K562 (cell line): ENCODE measurements around the gene LPIN3. TPM values are rescaled to one million over a fixed set of nuclear protein-coding genes. Genes with fewer than 3 reads are reported as not detected.

Source experiments
- ATAC-seq: fragments of 200-7000 bp; cut with Tn5 transposase; 3 replicates; pipeline ENCODE4 v1.9.1; 2020; ENCODE audit warnings: moderate library complexity
- BruUV-seq: library from RNA; stranded (reverse); fragments of 400-500 nt; replicated peaks from 2 replicates; lab custom pipeline; 2021; lab: Mats Ljungman, UMichigan
- CTCF ChIA-PET: fragments of 300-600 bp; formaldehyde crosslinking; extraction: SDS; loops from one replicate; lab custom pipeline; 2021; ENCODE audit warnings: low intra/inter-chr PET ratio; lab: Yijun Ruan, JAX
- POLR2A ChIA-PET: fragments of 300-600, 350-650 bp; sonication (Branson Sonifier 250); formaldehyde crosslinking; extraction: SDS; loops from one replicate; lab custom pipeline; 2021; ENCODE audit warnings: antibody characterized with exemption, inconsistent platforms; lab: Yijun Ruan, JAX
- DNase-seq, 4 experiments: peaks; one replicate each; pipeline versions ENCODE4 v3.0.0 to v3.0.0-alpha.2; 2011 to 2018; ENCODE audit warnings: low spot score in 3 of 4, mixed read lengths in 3 of 4; ENCODE audit errors: extremely low read depth in 1 of 4
- FAIRE-seq: peaks from 2 replicates; lab custom pipeline; 2011; peaks lifted over from hg19 to GRCh38; lab: Jason Lieb, UNC
- H2AFZ ChIP-seq: 2 replicates; pipeline ENCODE4 v1.6.0; 2011; ENCODE audit warnings: low read depth, low read length, control low read depth, inconsistent platforms
- H3K27ac ChIP-seq: fragments of 200-600 bp; 3 replicates; pipeline ENCODE4 v1.8.0; 2011; ENCODE audit warnings: low read depth, mild to moderate bottlenecking, control low read depth, inconsistent platforms, low read length, moderate library complexity, mixed read lengths; ENCODE audit errors: extremely low read depth
- H3K27me3 ChIP-seq, 2 experiments: fragments of 300-600 bp in 1 of 2; 2 replicates in 1 of 2; 3 replicates in 1 of 2; pipeline versions ENCODE4 v1.6.0 to v1.8.0; 2011; ENCODE audit warnings: inconsistent platforms in 2 of 2, low read length in 2 of 2, mild to moderate bottlenecking in 1 of 2, mixed read lengths in 1 of 2, moderate library complexity in 1 of 2; ENCODE audit not compliant: control insufficient read depth in 2 of 2, insufficient read depth in 2 of 2
- H3K36me3 ChIP-seq: fragments of 300-600 bp; 3 replicates; pipeline ENCODE4 v1.8.0; 2011; ENCODE audit warnings: mild to moderate bottlenecking, low read length, inconsistent platforms; ENCODE audit not compliant: control insufficient read depth, insufficient read depth
- H3K4me1 ChIP-seq, 2 experiments: fragments of 200-600 bp in 1 of 2; replicated peaks in 1 of 2; 2 replicates in 1 of 2; 3 replicates in 1 of 2; pipeline versions ENCODE4 v1.5.1 to v1.8.0; 2011; ENCODE audit warnings: inconsistent platforms in 2 of 2, low read length in 2 of 2, mild to moderate bottlenecking in 1 of 2, mixed read lengths in 1 of 2, moderate library complexity in 1 of 2; ENCODE audit not compliant: control insufficient read depth in 2 of 2, insufficient read depth in 2 of 2
- H3K4me2 ChIP-seq: 2 replicates; pipeline ENCODE4 v1.6.1; 2011; ENCODE audit warnings: low read length, control low read depth, inconsistent platforms, mixed read lengths; ENCODE audit not compliant: insufficient read depth
- H3K4me3 ChIP-seq: fragments of 200-600 bp; sonication (generic), shearing (Covaris generic); 2 replicates; pipeline ENCODE4 v1.5.1; 2016; ENCODE audit warnings: control low read depth, inconsistent platforms
- H3K79me2 ChIP-seq: fragments of 200-600 bp; 3 replicates; pipeline ENCODE4 v1.8.0; 2011; ENCODE audit warnings: low read length, inconsistent platforms; ENCODE audit not compliant: control insufficient read depth, insufficient read depth
- H3K9ac ChIP-seq, 2 experiments: 2 replicates each; pipeline versions ENCODE4 v1.6.0 to v1.6.1; 2011; ENCODE audit warnings: low read depth in 2 of 2, low read length in 2 of 2, control low read depth in 1 of 2, inconsistent platforms in 1 of 2, mild to moderate bottlenecking in 1 of 2, mixed read lengths in 1 of 2; ENCODE audit not compliant: insufficient read depth in 1 of 2
- H3K9me1 ChIP-seq: one replicate; pipeline ENCODE4 v1.6.0; 2011; ENCODE audit warnings: inconsistent platforms, mild to moderate bottlenecking, low read length, moderate library complexity; ENCODE audit not compliant: control insufficient read depth, insufficient read depth
- H3K9me3 ChIP-seq: replicated peaks from 2 replicates; pipeline ENCODE4 v1.5.1; 2011; ENCODE audit warnings: low read depth, low read length, inconsistent platforms; ENCODE audit not compliant: control insufficient read depth, insufficient read depth
- H4K20me1 ChIP-seq: replicated peaks from 2 replicates; pipeline ENCODE4 v1.6.1; 2011; ENCODE audit warnings: low read length, inconsistent platforms, mixed read lengths; ENCODE audit not compliant: control insufficient read depth, insufficient read depth
- ATF1 ChIP-seq, 2 experiments: fragments of 450-650 bp in 1 of 2; IDR thresholded peaks; 2 replicates each; pipeline ENCODE4 v1.6.1; 2016; ENCODE audit warnings: missing compliant biosample characterization in 1 of 2, missing genetic modification characterization in 1 of 2
- ATF7 ChIP-seq: fragments of 450-650 bp; IDR thresholded peaks from 2 replicates; pipeline ENCODE4 v1.7.1; 2014; ENCODE audit warnings: mild to moderate bottlenecking, moderate library complexity
- TCFL5 ChIP-seq: fragments of 250-450 bp; sonication (Bioruptor Pico); conservative IDR thresholded peaks from 2 replicates; pipeline ENCODE4 v1.6.1; 2021; ENCODE audit warnings: mild to moderate bottlenecking, moderate library complexity, matching md5 sums
- ZBTB40 ChIP-seq, 2 experiments: fragments of 450-650 bp in 1 of 2; sonication (generic) in 1 of 2; formaldehyde crosslinking in 1 of 2; IDR thresholded peaks; 2 replicates each; pipeline versions ENCODE4 v1.7.1 to v1.9.0; 2016 to 2022; ENCODE audit warnings: inconsistent platforms in 1 of 2, mild to moderate bottlenecking in 1 of 2, missing genetic modification reagents in 1 of 2
- ZNF785 ChIP-seq: fragments of 250-450 bp; sonication (Bioruptor Pico); IDR thresholded peaks from 2 replicates; pipeline ENCODE4 v1.4.0; 2020; ENCODE audit warnings: mild to moderate bottlenecking
- WGBS: fragments of 100-300 bp; shearing (Covaris generic); methylation state at CpG from one replicate; pipeline ENCODE4 v1.1.6; 2016; ENCODE audit warnings: low coverage, mixed read lengths; ENCODE audit not compliant: insufficient coverage; ENCODE audit errors: missing lambda C conversion rate; 5-methylcytosine and 5-hydroxymethylcytosine counted together
- in situ Hi-C: fragments of 300-500 bp; cut with MboI; formaldehyde crosslinking; loops from 4 replicates; pipeline ENCODE4 v1.15.0; 2018; ENCODE audit warnings: inconsistent platforms, mixed read lengths
- intact Hi-C: fragments of 100-400 bp; cut with micrococcal nuclease; formaldehyde crosslinking; loops from 2 replicates; pipeline ENCODE4 v1.14.2; 2022
- polyA plus RNA-seq, 8 experiments: library from polyadenylated mRNA; depleted of rRNA in 4 of 8; stranded (reverse) in 5 of 8; unstranded in 3 of 8; fragments of >200 nt; fragmentation: Nextera tagmentation in 2 of 8; fragmentation: Illumina TruSeq in 1 of 8; extraction: Ambion mirVana in 2 of 8; extraction: Trizol in 1 of 8; gene quantifications; 2 replicates each; pipeline versions ENCODE4 v1.2.1 to v1.2.3, GENCODE V29; 2011 to 2014; ENCODE audit warnings: inconsistent platforms in 1 of 8, missing spikeins in 1 of 8
- total RNA-seq, 7 experiments: library from RNA; depleted of rRNA in 6 of 7; stranded (reverse); fragments of >200 nt in 6 of 7; fragmentation: Illumina TruSeq in 2 of 7; extraction: Trizol in 2 of 7; gene quantifications; 2 replicates each; pipeline versions ENCODE4 v1.2.1 to v1.2.3, GENCODE V29; 2011 to 2021; ENCODE audit warnings: low replicate concordance in 1 of 7

The LPIN3 gene
- total and polyA plus RNA-seq, 9 of the 15 experiments (the other 6 are each of a cell fraction or from before 2014, with no cell fraction given), result 2.2 to 10.4 (median 5.9) TPM

- peak; percentile 62; the same call in 1 of the 2 replicates for TF ChIP-seq ATF7
- no peak for TF ChIP-seq TCFL5
- TF ChIP-seq ATF1 (CRISPR knock-in tag; IDR thresholded peaks at IDR 0.05), result no peak
- peak; percentile 61 for TF ChIP-seq ATF1 (tag; IDR thresholded peaks at IDR 0.05)
- BruUV-seq, result no TSS peak
- 22% methylated on average over 12 of the region's 12 CpGs for WGBS
- Histone ChIP-seq H3K4me3 (no peak overlapping the region), H3K27me3 (peaks cover 0 to 6% of the 10 kb centered on the region in 2 experiments; a peak in 1 of 5 replicates), H3K9me1 (no peaks in the 10 kb centered on the region), H2AFZ (no peak overlapping the region), H3K4me1 (no peaks in the 10 kb centered on the region; a peak in 2 of 5 replicates), H3K79me2 (no peaks in the 10 kb centered on the region), H3K9me3 (no peaks in the 10 kb centered on the region), H3K4me2 (no peak overlapping the region), H3K9ac (no peak overlapping the region; a peak in 1 of 4 replicates), H4K20me1 (no peaks in the 10 kb centered on the region), H3K36me3 (no peaks in the 10 kb centered on the region), H3K27ac (no peak overlapping the region)
- ChIA-PET CTCF (no interaction called here), POLR2A (no interaction called here)
- DNase-seq, result no peak
- intact Hi-C loops, result no loop called here
- no peak for FAIRE-seq
- ATAC-seq, result no peak
- in situ Hi-C loops, result no loop called here
Measured at GRCh38 chr20:41392871-41393704, 52.5 kb downstream of the LPIN3 start.

GRCh38 chr20:41393705-41394066 is 53.1 kb downstream of the LPIN3 start:
- no peaks in the 10 kb centered on the region for H4K20me1 ChIP-seq
- no peak overlapping the region for H3K27ac ChIP-seq
- no peak overlapping the region for H3K9ac ChIP-seq
- no peak overlapping the region for H3K4me3 ChIP-seq
- DNase-seq, result no peak
- H3K9me1 ChIP-seq, result no peaks in the 10 kb centered on the region
- BruUV-seq, result no TSS peak
- intact Hi-C loops (no loop called here), in situ Hi-C loops (no loop called here)
- H2AFZ ChIP-seq, result no peak overlapping the region
- 10% methylated on average over 3 of the region's 3 CpGs for WGBS
- no peaks in the 10 kb centered on the region for H3K36me3 ChIP-seq
- ATAC-seq, result no peak
- H3K4me1 ChIP-seq, result no peaks in the 10 kb centered on the region; a peak in 2 of 5 replicates
- peaks cover 0 to 6% of the 10 kb centered on the region in 2 experiments; a peak in 1 of 5 replicates for H3K27me3 ChIP-seq
- ChIA-PET CTCF (no interaction called here), POLR2A (interaction anchor here (0.6 kb wide), 2 partner anchors 101 to 276 kb away, joined by 4 to 5 read pairs; no protein-coding TSS in a partner anchor)
- no peak for FAIRE-seq
- no peaks in the 10 kb centered on the region for H3K79me2 ChIP-seq
- H3K9me3 ChIP-seq, result no peaks in the 10 kb centered on the region
- no peak overlapping the region for H3K4me2 ChIP-seq
- no peak for TF ChIP-seq ZNF785
- TF ChIP-seq ZBTB40 (IDR thresholded peaks at IDR 0.05), result no peak
- no peak for TF ChIP-seq ZBTB40 (CRISPR knock-in tag; IDR thresholded peaks at IDR 0.05)
